ENCODE results near the gene LKAAEAR1.

- no peak for TF ChIP-seq POLR2AphosphoS5 (IDR thresholded peaks at IDR 0.05; ENCODE audit: low read depth)
- no peak for TF ChIP-seq CTCF (conservative IDR thresholded peaks at IDR 0.05; ENCODE audit: low read depth in 2 of 2)
Observed at GRCh38 chr20:64055396-64055892, 28.8 kb downstream of the LKAAEAR1 start.
